MCF 10A (cell line): ENCODE data around the gene CAPN7. TPM values are rescaled to one million over a fixed set of nuclear protein-coding genes. Genes with fewer than 3 reads are reported as not detected.
A peak's percentile ranks its signal among the peaks of the same experiment; 100 is the strongest.

Experiments
- BruUV-seq: library from RNA; stranded (reverse); fragments of 400-500 nt; replicated peaks from 2 replicates; lab custom pipeline; 2021; lab: Mats Ljungman, UMichigan
- CTCF ChIA-PET: fragments of 300-600 bp; sonication (Branson Sonifier 250); formaldehyde crosslinking; extraction: SDS; loops from one replicate; lab custom pipeline; 2021; ENCODE audit warnings: antibody characterized with exemption, inconsistent platforms; lab: Yijun Ruan, JAX
- POLR2A ChIA-PET: fragments of 300-600, 350-650 bp; sonication (Branson Sonifier 250); formaldehyde crosslinking; extraction: SDS; loops from one replicate; lab custom pipeline; 2020; ENCODE audit warnings: antibody characterized with exemption, inconsistent platforms; lab: Yijun Ruan, JAX
- DNase-seq: peaks from one replicate; pipeline ENCODE4 v3.0.0-alpha.2; 2018; ENCODE audit not compliant: unreplicated experiment
- H3K27ac Mint-ChIP-seq: one replicate; pipeline ENCODE4 v1.8.0; 2022; ENCODE audit warnings: mild to moderate bottlenecking, low read depth, mixed read lengths; ENCODE audit not compliant: unreplicated experiment
- H3K27me3 Mint-ChIP-seq: one replicate; pipeline ENCODE4 v1.8.0; 2022; ENCODE audit warnings: mixed read lengths; ENCODE audit not compliant: insufficient read depth, unreplicated experiment
- H3K36me3 Mint-ChIP-seq: one replicate; pipeline ENCODE4 v1.8.0; 2022; ENCODE audit warnings: mild to moderate bottlenecking, moderate library complexity, mixed read lengths; ENCODE audit not compliant: insufficient read depth, unreplicated experiment
- H3K4me1 Mint-ChIP-seq: one replicate; pipeline ENCODE4 v1.8.0; 2022; ENCODE audit warnings: mixed read lengths; ENCODE audit not compliant: insufficient read depth, unreplicated experiment
- H3K4me3 Mint-ChIP-seq: one replicate; pipeline ENCODE4 v1.8.0; 2022; ENCODE audit warnings: mild to moderate bottlenecking, moderate library complexity, mixed read lengths; ENCODE audit not compliant: unreplicated experiment
- H3K9me3 Mint-ChIP-seq: one replicate; pipeline ENCODE4 v1.8.0; 2022; ENCODE audit warnings: mixed read lengths; ENCODE audit not compliant: unreplicated experiment
- intact Hi-C: fragments of 100-400 bp; cut with micrococcal nuclease; formaldehyde crosslinking; loops from 2 replicates; pipeline ENCODE4 v1.14.1; 2022
- total RNA-seq: library from RNA; stranded (reverse); gene quantifications from 2 replicates; pipeline ENCODE4 v1.2.3, GENCODE V29; 2022
- TF ChIP-seq, protein P1 (sequence below): fragments of 200-600 bp; IDR thresholded peaks from one replicate; pipeline ENCODE4 v1.8.0; 2022; ENCODE audit warnings: antibody characterized with exemption, mild to moderate bottlenecking; ENCODE audit not compliant: unreplicated experiment

Gene CAPN7
- total RNA-seq, 1 experiment from 2014 or later: 48.4 TPM

DNA sequence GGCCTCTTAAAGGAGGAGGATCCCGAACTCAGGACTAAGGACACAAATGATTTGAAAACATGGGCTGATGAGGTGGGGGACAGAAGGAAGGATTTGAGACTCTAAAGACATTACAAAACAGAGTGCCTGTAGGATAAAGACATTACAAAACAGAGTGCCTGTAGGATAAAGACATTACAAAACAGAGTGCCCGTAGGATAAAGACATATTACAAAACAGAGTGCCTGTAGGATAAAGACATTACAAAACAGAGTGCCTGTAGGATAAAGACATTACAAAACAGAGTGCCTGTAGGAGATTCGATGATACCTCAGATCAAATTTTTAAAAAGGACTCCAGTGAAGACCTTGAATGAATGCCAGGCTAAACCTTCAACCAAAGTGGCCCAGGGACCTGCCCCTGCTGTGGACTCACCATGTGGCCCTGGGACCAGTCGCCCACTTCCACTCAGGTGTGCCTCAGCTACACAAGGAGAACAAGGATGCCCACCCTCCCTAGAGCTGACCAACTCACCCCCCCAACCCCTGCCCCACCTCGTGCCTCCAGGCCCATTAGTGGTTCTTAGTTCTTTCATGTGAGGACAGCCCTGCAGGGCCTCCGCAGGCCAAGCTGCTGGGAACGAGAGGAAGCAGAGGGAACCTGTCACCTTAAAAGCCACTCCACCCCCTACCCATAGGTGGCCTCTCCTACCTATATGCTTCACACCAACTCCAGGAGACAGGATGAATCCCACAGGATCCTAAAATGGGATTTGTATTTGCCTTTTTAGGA lies 66.6 kb downstream of the CAPN7 start:
- H3K4me1 Mint-ChIP-seq: peaks cover 34% of the 10 kb centered on the region
- no peaks in the 10 kb centered on the region for H3K27me3 Mint-ChIP-seq
- DNase-seq: peak; percentile 37
- intact Hi-C loops: no loop called here
- H3K27ac Mint-ChIP-seq: no peak overlapping the region
- no TSS peak for BruUV-seq
- no peak overlapping the region for H3K4me3 Mint-ChIP-seq
- H3K36me3 Mint-ChIP-seq: no peaks in the 10 kb centered on the region
- ChIA-PET CTCF (interaction anchor here (0.7 to 2.6 kb wide), 4 partner anchors 14 to 152 kb away, joined by 3 to 7 read pairs (median 4); no protein-coding TSS in a partner anchor), POLR2A (interaction anchor here (1.4 to 1.5 kb wide), 2 partner anchors 59 to 170 kb away, joined by 3 to 7 read pairs; no protein-coding TSS in a partner anchor)
- TF ChIP-seq, protein P1, sequence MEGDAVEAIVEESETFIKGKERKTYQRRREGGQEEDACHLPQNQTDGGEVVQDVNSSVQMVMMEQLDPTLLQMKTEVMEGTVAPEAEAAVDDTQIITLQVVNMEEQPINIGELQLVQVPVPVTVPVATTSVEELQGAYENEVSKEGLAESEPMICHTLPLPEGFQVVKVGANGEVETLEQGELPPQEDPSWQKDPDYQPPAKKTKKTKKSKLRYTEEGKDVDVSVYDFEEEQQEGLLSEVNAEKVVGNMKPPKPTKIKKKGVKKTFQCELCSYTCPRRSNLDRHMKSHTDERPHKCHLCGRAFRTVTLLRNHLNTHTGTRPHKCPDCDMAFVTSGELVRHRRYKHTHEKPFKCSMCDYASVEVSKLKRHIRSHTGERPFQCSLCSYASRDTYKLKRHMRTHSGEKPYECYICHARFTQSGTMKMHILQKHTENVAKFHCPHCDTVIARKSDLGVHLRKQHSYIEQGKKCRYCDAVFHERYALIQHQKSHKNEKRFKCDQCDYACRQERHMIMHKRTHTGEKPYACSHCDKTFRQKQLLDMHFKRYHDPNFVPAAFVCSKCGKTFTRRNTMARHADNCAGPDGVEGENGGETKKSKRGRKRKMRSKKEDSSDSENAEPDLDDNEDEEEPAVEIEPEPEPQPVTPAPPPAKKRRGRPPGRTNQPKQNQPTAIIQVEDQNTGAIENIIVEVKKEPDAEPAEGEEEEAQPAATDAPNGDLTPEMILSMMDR: no peak
- H3K9me3 Mint-ChIP-seq: no peaks in the 10 kb centered on the region

- H3K36me3 Mint-ChIP-seq: no peaks in the 10 kb centered on the region
- no peaks in the 10 kb centered on the region for H3K9me3 Mint-ChIP-seq
- TF ChIP-seq, protein P1: no peak
- H3K4me3 Mint-ChIP-seq: no peak overlapping the region
- no peak for DNase-seq
- peak overlapping the region; percentile 69 for H3K27ac Mint-ChIP-seq
- ChIA-PET POLR2A (interaction anchor here (1.0 to 1.5 kb wide), 3 partner anchors 14 to 170 kb away, joined by 3 to 7 read pairs (median 4); no protein-coding TSS in a partner anchor), CTCF (interaction anchor here (0.7 to 2.6 kb wide), 4 partner anchors 14 to 151 kb away, joined by 3 to 7 read pairs (median 4); no protein-coding TSS in a partner anchor)
- intact Hi-C loops: no loop called here
- H3K27me3 Mint-ChIP-seq: no peaks in the 10 kb centered on the region
- BruUV-seq: no TSS peak
- peaks cover 30% of the 10 kb centered on the region for H3K4me1 Mint-ChIP-seq
Measured at GRCh38 chr3:15273227-15273626, 67.2 kb downstream of the CAPN7 start.

- ChIA-PET POLR2A (interaction anchor here (1.5 to 1.8 kb wide), 2 partner anchors 9 to 11 kb away, joined by 5 to 6 read pairs; no protein-coding TSS in a partner anchor), CTCF (interaction anchor here (0.5 to 2.3 kb wide), 6 partner anchors 8 to 168 kb away, joined by 3 to 9 read pairs (median 6); partner anchors contain the start of gene SH3BP5)
- Mint-ChIP-seq H3K27me3 (no peaks in the 10 kb centered on the region), H3K4me1 (peaks cover 15% of the 10 kb centered on the region), H3K36me3 (no peaks in the 10 kb centered on the region), H3K4me3 (no peak overlapping the region), H3K9me3 (no peaks in the 10 kb centered on the region), H3K27ac (no peak overlapping the region)
- TF ChIP-seq, protein P1: no peak
- intact Hi-C loops: no loop called here
- BruUV-seq: no TSS peak
- DNase-seq: no peak
Measured at GRCh38 chr3:15276028-15276724, 70.1 kb downstream of the CAPN7 start.
